Amniotic epithelial cell (primary cell): ENCODE measurements around the gene ATP6V0E2.

Source experiments
- DNase-seq: peaks from one replicate; pipeline ENCODE4 v3.0.0-alpha.2; 2010; ENCODE audit warnings: low read depth

The ATP6V0E2 gene

DNA sequence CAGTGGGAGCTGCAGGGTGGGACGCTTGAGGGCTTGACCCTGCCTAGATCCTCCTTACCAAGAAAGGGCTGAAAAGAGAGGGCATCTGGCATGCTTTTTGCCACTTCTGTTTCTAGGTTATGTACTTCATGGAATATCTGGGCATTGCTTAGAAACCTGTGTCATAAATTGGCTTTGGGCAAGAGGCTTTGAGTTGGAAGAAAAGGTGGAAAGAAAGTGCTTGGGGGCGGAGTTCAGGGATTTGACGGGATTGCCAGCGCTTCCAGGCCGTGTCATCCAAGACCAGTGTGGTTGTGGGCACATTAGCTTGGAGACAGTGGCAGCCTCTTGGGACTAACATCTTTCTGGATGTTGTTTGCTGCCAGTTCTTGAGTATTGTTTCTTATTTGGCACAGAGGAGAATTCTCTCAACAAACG, 34.8 kb upstream of the ATP6V0E2 start:
- DNase-seq, result peak; percentile 19

DNA sequence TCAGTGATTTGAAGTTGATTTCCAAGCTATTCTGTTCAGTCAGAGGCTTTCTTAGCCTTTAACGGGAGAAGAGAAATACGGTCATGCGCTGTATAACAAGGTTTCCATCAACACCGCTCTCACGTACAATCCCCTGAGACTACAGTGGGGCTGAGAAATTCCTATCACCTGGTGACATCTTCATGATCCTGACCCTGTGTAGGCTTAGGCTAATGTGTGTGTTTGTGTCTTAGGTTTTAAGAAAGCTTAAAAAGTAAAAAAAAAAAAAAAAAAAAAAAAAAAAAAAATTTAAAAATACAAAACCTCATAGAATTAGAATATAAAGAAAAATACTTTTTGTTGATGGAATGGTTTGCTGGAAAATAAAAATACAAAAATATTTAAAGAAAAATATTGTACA, 33.8 kb upstream of the ATP6V0E2 start:
- no peak for DNase-seq

DNA sequence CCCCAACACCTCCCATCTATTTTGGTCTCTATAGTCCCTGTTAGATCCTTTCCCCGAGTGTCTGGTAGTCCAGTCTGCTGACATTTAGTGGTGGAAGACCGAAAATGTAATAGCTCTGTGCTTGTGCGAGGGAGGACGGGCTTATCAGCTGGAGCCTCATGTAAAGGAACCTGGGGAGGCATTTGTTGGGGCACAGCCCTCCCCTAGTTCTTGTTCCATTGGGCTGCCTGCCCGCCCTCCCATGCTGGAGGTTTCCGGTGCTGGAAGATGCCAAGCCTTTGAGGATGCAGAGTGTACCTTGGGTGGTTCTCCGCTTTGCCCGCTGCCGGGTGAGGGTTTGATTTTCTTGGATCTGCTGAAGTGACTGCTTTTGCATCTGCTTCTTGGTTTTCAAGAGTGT, 30.2 kb upstream of the ATP6V0E2 start:
- no peak for DNase-seq

DNA sequence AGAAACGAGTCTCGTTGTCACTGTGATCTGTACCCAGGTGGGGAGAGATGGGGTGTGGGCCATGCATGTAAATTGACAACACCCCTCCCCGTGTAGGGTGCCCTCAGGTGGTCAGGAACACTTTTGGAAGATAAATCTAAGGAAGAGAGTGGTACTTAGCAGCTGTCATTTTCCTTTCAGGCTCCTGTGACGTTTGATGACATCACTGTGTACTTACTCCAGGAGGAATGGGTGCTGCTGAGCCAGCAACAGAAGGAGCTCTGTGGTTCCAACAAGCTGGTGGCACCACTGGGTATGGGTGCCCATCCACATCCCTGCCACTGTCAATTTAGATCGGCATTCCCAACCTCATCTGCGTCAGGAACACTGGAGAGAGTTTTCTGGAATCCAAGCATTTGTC, 29.3 kb upstream of the ATP6V0E2 start:
- no peak for DNase-seq

DNA sequence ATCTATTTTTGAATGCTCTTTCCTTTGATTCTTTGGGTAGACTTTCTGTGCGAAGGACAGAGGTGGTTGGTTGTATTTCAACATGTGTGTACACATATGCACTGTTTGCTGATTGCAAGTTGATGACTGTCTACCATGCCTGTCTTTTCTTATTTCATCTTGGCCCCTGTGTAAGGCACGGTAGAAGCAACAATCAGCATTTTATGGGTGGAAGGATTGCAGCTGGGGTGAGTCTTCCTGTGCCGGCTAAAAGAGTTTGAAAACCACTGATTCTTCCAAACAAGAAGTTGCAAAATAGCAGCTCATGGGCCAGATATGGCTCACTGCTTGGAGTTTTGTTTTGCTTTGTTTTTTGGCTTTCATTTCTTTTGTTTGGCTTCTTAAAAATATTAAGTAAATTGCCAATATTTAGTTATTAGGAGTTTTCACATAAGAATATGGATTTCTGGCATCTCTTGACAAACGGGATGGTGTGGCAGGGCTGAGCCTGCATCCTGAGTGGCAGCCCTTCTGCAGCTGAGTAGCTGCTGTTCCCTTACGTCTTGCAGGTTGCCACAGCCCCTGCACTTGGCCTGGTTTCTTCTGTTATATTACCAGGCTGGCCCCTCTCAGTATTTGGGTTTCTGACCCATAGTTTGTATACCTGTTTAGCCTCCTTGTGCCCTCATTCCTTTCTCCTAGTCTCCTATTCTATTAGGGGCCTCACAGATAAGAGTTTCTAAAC, 28.4 kb upstream of the ATP6V0E2 start:
- DNase-seq, result no peak

DNA sequence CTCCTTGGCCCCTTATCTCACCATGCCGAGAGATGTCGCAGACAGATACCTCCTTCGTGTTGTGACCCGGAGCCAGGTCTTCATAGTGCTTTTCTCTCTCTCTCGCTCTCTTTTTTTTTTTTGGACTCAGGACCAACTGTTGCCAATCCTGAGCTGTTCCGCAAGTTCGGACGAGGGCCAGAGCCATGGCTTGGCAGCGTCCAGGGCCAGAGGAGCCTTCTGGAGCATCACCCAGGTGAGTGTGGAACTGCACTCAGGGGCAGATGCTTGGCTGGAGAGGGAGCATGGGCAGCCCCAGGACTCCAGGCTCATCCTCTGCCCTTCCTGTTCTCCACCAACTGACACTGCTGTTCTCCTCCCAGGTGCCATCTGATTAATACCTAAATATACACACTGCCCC, 27.7 kb upstream of the ATP6V0E2 start:
- DNase-seq, result no peak

DNA sequence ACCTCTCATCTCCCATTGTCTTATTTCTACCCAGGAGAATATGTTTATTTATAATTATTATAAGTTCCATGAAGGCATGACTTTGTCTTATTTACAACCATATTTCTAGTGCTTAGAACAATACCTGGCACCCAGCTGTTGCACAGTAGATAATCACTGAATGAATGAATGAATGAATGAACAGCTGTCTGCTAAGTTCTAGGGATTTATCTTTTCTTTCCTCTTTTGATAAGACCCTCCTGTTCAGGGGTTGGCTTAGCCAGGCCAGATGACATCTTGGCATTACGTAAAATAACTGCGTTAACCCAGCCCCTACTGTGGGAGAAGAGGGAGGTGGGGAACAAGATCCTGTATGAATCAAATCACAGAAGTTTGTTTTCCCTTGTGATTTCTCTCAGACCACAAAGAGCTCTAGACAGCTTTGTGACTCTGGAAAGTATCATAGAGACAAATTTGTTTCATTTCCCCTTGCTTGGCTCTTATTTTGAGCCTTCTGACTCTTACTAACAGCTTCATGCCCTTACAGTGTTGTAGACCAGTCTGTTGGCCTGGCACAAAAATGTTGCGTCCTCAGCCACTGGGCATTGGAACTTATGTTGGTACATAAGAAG, 27.2 kb upstream of the ATP6V0E2 start:
- DNase-seq, result no peak

DNA sequence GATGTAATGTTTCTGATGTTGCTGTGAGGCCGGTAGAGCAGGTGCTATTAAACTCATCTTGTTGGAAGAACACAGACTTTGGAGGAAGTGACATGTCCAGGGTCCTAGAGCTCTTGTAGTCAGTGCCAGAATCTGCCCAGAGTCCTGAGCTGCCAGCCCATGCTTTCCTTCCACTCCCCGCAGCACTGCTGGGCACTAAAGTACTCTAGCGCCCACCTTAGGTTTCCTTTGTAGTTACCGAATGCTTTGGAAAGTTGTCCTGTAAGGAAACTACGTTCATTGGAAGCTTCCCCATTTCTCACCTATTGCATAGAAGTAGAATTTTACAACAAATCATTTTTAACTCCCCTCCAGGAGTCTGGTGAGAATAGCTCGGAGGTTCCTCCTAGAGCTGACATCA, 24.6 kb upstream of the ATP6V0E2 start:
- no peak for DNase-seq

DNA sequence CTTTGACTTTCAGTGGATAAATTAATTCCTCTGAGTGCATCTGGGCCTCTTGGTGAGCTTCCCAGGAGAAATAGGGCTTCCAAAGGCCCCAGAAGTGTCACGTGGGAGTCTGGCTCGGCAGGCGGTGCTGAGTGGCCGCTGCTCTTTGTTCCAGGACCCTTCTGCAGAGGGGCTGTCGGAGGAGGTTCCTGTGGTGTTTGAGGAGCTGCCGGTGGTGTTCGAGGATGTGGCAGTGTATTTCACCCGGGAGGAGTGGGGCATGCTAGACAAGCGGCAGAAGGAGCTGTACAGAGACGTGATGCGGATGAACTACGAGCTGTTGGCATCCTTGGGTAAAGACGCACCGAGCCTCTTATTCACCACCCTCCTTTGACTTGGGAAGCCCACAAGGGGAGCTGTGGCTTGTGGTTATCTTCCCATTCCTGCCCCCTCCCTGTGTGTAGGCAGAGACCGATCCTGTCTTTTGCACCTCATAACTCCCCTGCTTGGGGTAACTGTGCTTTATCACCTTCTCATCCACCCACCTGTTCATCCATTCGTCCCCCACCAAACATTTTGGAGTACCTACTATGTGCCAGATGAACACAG, 23.7 kb upstream of the ATP6V0E2 start:
- DNase-seq, result no peak

DNA sequence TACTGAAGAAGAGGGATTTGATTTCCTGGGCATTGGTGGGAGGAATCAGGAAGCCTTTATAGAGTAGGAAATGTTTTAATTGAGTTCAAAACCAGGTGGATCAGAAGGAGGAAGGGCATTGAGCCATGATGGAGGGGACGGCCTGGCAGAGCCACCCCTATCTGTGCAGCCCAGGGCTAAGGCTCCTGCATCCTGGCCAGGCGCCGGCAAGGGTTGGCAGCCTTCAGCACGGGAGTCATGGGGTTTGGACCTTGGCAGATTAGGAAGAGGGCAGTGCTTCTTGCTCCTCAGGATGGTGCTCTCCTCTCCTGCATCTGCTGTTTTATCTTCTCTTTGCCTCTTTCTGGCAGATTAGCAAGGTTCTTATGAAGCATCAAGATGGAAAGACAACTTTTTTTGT, 23.1 kb upstream of the ATP6V0E2 start:
- no peak for DNase-seq

DNA sequence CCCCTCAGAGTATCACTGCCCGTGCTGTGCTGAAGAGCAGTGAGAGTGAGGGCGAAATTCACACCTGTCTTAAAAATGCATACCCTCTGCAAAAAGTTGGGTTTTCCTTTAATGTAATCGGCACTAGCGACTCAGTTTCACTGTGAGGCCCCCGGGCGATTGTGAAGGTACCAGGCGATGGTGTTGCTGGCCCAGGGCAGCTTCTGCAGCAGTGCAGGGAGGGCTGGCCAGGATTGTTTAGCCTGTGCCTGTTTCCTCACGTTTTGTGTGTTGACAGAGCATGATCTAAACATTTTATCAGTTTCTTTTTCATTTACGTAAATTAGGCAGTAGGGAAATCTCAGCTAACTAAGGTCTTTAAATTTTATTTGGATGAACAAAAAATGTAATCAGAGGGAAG, 22.3 kb upstream of the ATP6V0E2 start:
- no peak for DNase-seq

DNA sequence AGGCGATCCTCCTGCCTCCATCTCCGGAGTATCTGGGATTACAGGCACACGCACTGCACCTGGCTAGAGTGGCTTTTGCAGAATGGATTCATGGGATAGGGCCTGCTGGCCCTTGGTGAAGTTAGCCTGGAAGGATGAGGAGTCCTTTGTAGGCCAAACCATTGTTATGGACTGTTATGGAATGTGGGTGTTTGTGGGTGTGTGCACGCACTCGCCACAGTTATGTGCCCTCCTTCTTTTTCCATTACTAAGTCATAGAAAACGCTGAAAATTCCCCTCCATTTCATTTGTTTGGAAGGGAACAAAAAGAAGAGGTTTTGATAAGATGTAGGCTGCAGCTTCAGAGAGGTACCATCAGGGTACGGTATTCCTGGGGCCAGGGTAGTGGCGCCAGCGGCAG, 20.6 kb upstream of the ATP6V0E2 start:
- DNase-seq, result no peak

DNA sequence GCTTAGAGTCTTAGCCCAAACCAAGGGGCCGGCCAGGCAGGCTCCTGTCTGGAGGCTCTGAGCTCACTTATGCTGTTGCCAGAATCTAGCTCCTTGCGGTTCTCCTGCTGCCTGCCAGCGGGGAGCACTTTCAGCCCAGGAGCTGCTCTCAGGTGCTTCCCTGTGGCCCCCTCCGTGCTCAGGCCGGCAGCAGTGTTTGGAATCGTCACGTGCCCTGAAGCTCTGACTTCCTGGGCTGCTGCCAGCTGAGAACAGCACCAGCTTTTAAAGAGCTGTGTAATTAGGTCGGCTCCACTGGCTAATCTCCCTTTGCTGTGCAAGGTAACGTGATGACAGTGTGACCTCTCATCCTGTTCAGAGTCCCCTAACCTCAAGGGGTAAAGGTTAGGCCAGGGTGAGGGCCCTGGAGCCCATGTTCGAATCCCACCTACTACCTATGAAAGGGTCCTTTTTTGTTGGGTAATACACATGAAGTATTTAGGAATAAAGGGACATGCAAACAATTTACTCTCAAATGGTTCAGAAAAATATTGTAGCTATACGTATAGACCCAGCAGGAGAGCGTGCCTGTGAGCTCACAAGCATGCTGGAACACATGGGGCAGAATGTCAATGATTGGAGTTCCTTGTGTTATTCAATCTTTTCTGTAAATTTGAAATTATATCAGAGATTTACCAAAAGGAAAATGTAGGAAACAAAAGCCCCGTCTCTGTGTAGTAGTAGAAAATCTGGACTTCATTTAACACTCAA, 19.0 kb upstream of the ATP6V0E2 start:
- DNase-seq, result peak; percentile 33

DNA sequence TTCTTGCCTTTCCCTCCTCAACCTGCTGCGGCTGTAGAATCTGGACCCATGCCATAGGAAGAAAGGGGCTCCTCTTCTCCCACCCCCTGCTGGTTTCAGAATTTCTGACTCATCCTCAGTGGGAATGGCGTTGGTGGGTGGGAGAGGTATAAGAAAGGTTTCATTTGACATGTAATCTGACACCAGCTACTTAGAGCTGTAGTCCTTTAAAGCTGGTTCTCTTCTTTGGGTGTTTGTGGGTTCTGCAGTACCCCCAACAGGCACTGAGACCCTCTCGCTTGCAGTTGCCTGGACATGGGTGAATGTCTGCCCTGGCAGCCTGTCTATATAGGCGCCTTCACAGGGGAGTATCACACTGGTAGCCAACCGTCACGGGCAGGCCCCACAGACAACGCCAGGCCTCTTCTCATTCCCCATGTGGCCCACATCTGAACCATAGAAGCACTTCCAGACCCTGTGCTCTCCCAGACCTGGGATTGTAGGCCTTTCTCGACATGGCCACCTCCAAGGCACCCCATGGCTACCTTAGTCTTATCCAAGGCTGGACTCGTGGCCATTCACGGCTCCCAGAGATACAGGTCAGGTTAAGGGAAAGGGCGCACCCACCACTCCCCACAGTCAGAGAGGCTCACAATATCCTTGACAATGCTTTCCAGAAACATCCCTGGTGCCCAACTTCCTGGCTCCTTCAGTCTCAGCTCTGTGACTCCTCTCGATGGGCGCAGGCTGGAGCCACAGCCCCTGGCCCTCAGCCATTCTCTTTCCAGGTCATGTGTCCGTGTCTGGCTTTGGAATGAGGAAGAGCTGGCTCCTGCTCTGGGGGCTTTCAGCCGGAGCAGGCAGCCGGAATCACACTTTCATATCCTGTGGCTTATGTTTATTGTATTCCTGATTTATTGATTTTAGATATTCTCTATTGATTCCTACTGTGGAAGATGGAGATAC, 18.1 kb upstream of the ATP6V0E2 start:
- peak; percentile 66 for DNase-seq

DNA sequence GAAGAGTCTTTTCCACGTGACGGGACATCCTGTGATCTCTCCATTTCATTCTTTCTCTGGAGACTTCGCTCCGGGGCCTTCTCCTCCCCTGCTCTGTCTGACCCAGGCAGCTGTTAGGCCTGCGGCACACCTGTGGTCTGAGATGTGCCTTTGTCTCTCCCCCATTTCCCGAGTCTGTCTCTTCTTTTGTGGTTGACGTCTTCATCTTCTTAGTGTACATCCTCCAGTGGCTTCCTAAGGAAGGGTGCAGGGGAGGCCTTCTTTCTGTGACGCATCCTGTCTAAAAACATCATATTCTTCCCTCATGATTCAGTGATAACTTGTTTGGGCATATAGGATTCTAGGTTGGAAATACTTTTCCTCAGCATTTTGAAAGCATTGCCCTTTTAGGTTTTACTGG, 17.2 kb upstream of the ATP6V0E2 start:
- no peak for DNase-seq

DNA sequence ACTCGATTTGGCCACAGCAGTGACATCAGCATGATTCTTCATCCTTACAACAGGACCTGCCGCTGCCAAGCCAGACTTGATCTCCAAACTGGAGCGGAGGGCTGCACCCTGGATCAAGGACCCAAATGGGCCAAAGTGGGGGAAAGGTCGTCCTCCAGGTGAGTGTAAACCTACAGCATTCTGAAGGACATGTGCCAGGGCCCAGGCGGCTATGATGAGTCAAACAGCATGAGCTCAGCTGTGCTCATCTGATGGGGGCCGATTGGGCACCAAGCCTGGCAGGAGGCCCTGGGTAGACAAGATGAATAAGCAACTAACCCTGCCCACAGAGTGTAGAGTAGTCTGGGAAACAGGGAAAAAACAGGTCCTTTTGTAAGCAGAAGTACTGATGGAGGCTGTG, 14.4 kb upstream of the ATP6V0E2 start:
- DNase-seq, result no peak

DNA sequence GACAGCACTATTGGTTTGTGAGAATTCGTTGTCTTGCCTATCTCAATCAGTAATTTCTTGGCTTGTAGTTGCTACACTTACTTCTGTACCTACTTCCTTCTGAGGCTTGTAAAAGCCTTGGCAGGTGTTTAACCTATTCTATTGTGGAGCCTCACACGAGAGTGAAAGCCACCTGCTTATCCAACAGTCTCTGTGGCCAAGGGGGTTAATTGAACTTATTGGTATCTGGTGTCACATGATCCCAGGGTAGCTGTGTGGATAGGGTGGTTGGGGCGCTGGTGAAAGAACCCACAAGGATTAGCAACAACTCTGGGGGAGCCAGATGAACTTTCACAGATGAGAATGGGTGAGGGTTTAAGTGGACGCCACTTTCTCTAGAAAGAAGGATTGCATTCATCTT, 13.9 kb upstream of the ATP6V0E2 start:
- no peak for DNase-seq

DNA sequence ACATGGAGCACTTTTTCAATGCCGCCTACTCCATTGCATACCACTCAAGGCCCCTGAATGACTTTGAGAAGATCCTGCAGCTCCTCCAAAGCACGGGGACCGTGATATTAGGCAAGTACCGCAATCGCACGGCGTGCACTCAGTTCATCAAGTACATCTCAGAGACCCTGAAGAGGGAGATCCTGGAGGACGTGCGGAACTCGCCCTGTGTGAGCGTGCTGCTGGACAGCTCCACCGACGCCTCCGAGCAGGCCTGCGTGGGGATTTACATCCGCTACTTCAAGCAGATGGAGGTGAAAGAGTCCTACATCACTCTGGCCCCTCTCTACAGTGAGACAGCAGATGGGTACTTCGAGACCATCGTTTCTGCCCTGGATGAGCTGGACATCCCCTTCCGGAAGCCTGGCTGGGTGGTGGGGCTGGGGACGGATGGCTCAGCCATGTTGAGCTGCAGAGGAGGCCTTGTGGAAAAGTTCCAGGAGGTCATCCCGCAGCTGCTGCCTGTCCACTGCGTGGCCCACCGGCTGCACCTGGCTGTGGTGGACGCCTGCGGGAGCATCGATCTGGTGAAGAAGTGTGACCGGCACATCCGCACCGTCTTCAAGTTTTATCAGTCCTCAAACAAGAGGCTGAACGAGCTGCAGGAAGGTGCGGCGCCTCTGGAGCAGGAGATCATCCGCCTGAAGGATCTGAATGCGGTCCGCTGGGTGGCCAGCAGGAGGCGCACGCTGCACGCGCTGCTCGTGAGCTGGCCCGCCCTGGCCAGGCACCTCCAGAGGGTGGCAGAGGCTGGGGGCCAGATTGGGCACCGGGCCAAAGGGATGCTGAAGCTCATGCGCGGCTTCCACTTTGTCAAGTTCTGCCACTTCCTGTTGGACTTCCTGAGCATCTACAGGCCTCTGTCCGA, 12.7 kb upstream of the ATP6V0E2 start:
- DNase-seq, result no peak

DNA sequence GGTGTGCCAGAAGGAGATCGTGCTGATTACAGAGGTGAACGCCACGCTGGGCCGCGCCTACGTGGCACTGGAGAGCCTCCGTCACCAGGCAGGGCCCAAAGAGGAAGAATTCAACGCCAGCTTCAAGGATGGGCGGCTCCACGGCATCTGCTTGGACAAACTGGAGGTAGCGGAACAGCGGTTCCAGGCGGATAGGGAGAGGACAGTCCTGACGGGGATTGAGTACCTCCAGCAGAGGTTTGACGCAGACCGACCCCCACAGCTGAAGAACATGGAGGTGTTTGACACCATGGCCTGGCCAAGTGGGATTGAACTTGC, 12.1 kb upstream of the ATP6V0E2 start:
- DNase-seq, result no peak

DNA sequence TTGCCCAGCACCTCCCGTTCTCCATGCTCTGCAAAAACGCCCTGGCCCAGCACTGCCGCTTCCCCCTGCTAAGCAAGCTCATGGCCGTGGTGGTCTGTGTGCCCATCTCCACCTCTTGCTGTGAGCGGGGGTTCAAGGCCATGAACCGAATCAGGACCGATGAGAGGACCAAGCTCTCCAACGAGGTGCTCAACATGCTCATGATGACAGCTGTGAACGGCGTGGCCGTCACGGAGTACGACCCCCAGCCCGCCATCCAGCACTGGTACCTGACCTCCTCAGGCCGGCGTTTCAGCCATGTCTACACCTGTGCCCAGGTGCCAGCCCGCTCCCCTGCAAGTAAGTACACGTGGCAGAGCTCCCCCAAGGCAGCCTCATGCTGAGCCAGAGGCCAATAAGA, 11.6 kb upstream of the ATP6V0E2 start:
- DNase-seq, result no peak

DNA sequence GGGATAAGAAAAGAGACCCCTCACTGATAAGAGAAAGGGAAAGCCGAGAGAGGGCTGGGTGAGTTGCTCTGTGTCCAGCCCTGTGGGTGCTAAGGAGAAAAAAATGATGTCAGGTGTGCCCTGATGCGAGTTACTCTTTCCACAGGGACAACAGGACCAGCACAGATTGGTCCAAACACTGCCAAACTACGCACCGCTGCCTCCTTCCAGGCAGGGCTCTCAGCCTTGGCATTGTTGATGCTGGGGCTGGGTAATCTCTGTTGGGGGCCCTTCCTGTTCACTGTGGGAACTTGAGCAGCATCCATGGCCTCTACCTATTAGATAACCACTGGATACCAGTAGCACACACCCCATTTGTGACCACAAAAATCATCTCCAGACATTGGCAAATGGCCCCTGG, 10.3 kb upstream of the ATP6V0E2 start:
- no peak for DNase-seq
